Loucy (cell line): Measurements from ENCODE around the gene PHF13.

Source experiments
- CTCF ChIP-seq: fragments of 200-600 bp; sonication (generic); conservative IDR thresholded peaks from 2 replicates; pipeline ENCODE4 v1.5.1; 2014; ENCODE audit warnings: mild to moderate bottlenecking, antibody characterized with exemption, low read length
- EZH2phosphoT487 ChIP-seq: fragments of 200-600 bp; IDR thresholded peaks from 2 replicates; pipeline ENCODE4 v1.6.1; 2018; ENCODE audit warnings: antibody characterized with exemption, mild to moderate bottlenecking, moderate library complexity, borderline replicate concordance

GRCh38 chr1:6601049-6601922 is 12.2 kb upstream of the PHF13 start:
- TF ChIP-seq CTCF (0 out of 2 replicates have a peak, but pooled peaks have one; percentile 18), EZH2phosphoT487 (no peak)
